IgD-negative memory B cell (primary cell): Measurements from ENCODE around the gene SMARCA2. TPM values are rescaled to one million over a fixed set of nuclear protein-coding genes. Genes with fewer than 3 reads are reported as not detected.

Source experiments
- H3K27ac Mint-ChIP-seq, 3 donors: one replicate each; pipeline ENCODE4 v1.8.0; 2020 to 2022; ENCODE audit warnings: mild to moderate bottlenecking in 3 of 3, mixed read lengths in 3 of 3, moderate library complexity in 1 of 3
- H3K27me3 Mint-ChIP-seq: one replicate; pipeline ENCODE4 v1.8.0; 2021; ENCODE audit warnings: mixed read lengths
- H3K36me3 Mint-ChIP-seq: one replicate; pipeline ENCODE4 v1.8.0; 2020; ENCODE audit warnings: mild to moderate bottlenecking, mixed read lengths
- H3K4me1 Mint-ChIP-seq, 3 donors: one replicate each; pipeline ENCODE4 v1.8.0; 2020 to 2022; ENCODE audit warnings: mixed read lengths in 3 of 3, mild to moderate bottlenecking in 1 of 3
- H3K4me3 Mint-ChIP-seq, 4 donors: one replicate each; pipeline ENCODE4 v1.8.0; 2020 to 2022; ENCODE audit warnings: mild to moderate bottlenecking in 4 of 4, mixed read lengths in 4 of 4, moderate library complexity in 3 of 4
- H3K9me3 Mint-ChIP-seq, 3 donors: one replicate each; pipeline ENCODE4 v1.8.0; 2020 to 2021; ENCODE audit warnings: mixed read lengths in 3 of 3, mild to moderate bottlenecking in 1 of 3
- polyA plus RNA-seq: library from polyadenylated mRNA; unstranded; fragments of 300-500 nt; fragmentation: Illumina TruSeq; gene quantifications from one replicate; pipeline ENCODE4 v1.2.3, GENCODE V29; 2021

The SMARCA2 gene
- polyA plus RNA-seq, 1 donor from 2014 or later, result 24.9 TPM

GRCh38 chr9:2083479-2083878, 68.3 kb downstream of the SMARCA2 start:
- Mint-ChIP-seq H3K27ac (peak overlapping the region in 1 of 3 donors; percentile 37), H3K4me1 (peaks cover 5 to 9% (median 6%) of the 10 kb centered on the region in 3 donors), H3K27me3 (no peaks in the 10 kb centered on the region), H3K9me3 (no peaks in the 10 kb centered on the region), H3K4me3 (no peak overlapping the region), H3K36me3 (no peaks in the 10 kb centered on the region)

- H3K36me3 Mint-ChIP-seq, result no peaks in the 10 kb centered on the region
- H3K9me3 Mint-ChIP-seq, result no peaks in the 10 kb centered on the region
- H3K27me3 Mint-ChIP-seq, result no peaks in the 10 kb centered on the region
- peaks cover 6 to 9% (median 6%) of the 10 kb centered on the region in 3 donors for H3K4me1 Mint-ChIP-seq
- no peak overlapping the region for H3K27ac Mint-ChIP-seq
- no peak overlapping the region for H3K4me3 Mint-ChIP-seq
Observed at GRCh38 chr9:2085716-2086115, 70.6 kb downstream of the SMARCA2 start.

GRCh38 chr9:2086116-2086515, 71.0 kb downstream of the SMARCA2 start:
- H3K36me3 Mint-ChIP-seq, result peaks cover 1% of the 10 kb centered on the region
- peaks cover 6 to 10% (median 6%) of the 10 kb centered on the region in 3 donors for H3K4me1 Mint-ChIP-seq
- H3K4me3 Mint-ChIP-seq, result no peak overlapping the region
- H3K9me3 Mint-ChIP-seq, result no peaks in the 10 kb centered on the region
- H3K27ac Mint-ChIP-seq, result peak overlapping the region in 1 of 3 donors; percentile 6
- no peaks in the 10 kb centered on the region for H3K27me3 Mint-ChIP-seq

GRCh38 chr9:2086971-2087370, 71.8 kb downstream of the SMARCA2 start:
- Mint-ChIP-seq H3K27ac (no peak overlapping the region), H3K27me3 (no peaks in the 10 kb centered on the region), H3K4me3 (no peak overlapping the region), H3K4me1 (peaks cover 6 to 11% (median 6%) of the 10 kb centered on the region in 3 donors), H3K36me3 (peaks cover 3% of the 10 kb centered on the region), H3K9me3 (no peaks in the 10 kb centered on the region)

DNA sequence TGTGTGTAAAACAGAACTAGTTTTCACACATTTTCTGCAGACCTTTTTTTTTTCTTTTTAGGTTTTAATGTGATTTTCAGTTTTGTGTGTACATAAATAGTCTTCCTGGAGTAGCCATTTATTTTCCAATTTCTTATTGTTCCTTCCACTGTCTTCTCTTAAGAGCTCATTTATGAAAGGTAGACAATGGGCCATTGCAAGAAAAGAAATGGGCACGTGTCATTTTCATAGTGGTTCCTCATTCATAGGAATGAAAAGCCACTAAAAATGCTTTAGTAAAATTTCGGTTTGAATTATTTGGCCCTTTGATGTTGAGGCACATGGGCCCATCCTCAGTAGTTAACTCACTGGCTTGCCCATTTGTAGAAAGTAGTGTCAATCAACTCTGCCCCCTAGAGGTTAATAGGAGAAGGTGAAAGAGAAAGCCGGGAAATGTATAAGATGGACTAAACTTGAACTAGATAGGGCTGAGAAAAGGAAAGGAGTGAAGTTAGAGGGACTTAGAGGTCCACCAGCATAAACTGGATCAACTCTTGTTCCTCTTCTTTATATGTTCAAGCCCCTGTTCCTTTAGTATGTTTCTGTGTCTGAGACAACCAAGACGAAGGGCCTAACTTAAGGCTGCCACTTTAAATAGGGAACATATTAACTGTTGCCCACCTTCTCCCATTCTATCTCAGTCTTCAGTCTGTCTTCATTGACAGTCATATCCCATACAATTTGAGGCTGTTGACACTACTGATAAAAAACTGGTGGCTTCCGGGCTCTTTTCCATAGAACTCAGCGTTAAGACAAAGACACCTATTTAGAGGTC, 72.6 kb downstream of the SMARCA2 start:
- Mint-ChIP-seq H3K27ac (no peak overlapping the region), H3K4me1 (peaks cover 6 to 11% (median 10%) of the 10 kb centered on the region in 3 donors), H3K9me3 (no peaks in the 10 kb centered on the region), H3K27me3 (no peaks in the 10 kb centered on the region), H3K4me3 (no peak overlapping the region), H3K36me3 (peaks cover 3% of the 10 kb centered on the region)

- Mint-ChIP-seq H3K4me3 (no peak overlapping the region), H3K27ac (no peak overlapping the region), H3K9me3 (no peaks in the 10 kb centered on the region), H3K36me3 (peaks cover 8% of the 10 kb centered on the region), H3K4me1 (peaks cover 1 to 4% (median 2%) of the 10 kb centered on the region in 3 donors), H3K27me3 (no peaks in the 10 kb centered on the region)
Observed at GRCh38 chr9:2093920-2094597, 78.9 kb downstream of the SMARCA2 start.

- Mint-ChIP-seq H3K4me3 (no peak overlapping the region), H3K27me3 (no peaks in the 10 kb centered on the region), H3K36me3 (peaks cover 19% of the 10 kb centered on the region), H3K4me1 (peaks cover 0 to 4% (median 0%) of the 10 kb centered on the region in 3 donors), H3K9me3 (peaks cover 0 to 3% (median 0%) of the 10 kb centered on the region in 3 donors), H3K27ac (peak overlapping the region in 1 of 3 donors; percentile 67)
Observed at GRCh38 chr9:2096376-2096970, 81.3 kb downstream of the SMARCA2 start.

GRCh38 chr9:2106666-2107065, 91.5 kb downstream of the SMARCA2 start:
- Mint-ChIP-seq H3K27ac (no peak overlapping the region), H3K9me3 (no peaks in the 10 kb centered on the region), H3K4me1 (peaks cover 0 to 2% (median 0%) of the 10 kb centered on the region in 3 donors), H3K27me3 (no peaks in the 10 kb centered on the region), H3K36me3 (peaks cover 8% of the 10 kb centered on the region), H3K4me3 (no peak overlapping the region)

DNA sequence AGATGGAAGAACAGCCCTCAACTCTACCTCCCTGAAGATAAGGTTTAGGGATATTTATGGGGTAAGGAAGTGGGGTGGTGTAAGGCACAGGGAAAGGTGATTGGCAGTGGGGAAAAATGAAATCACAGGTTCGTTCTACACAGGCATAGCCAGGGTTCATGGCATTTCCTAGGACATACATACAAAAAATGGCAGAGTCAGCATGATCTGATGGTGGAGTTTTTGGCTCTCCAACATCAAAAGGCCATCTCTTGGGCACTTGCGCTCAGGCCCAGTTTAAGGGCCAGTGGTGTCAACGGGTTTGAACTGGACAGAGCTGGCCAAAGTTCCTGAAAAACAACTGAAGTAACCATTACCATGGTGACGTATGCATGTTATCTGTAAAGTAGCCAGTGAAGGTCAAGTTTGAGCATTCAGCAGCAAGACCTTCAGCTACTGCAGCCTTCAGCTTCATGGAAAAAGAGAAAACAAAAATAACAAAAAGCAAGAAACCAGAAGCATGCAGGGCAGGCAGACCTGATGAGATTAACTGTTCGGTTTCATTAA, 92.8 kb downstream of the SMARCA2 start:
- Mint-ChIP-seq H3K9me3 (no peaks in the 10 kb centered on the region), H3K27ac (no peak overlapping the region), H3K4me1 (peaks cover 0 to 2% (median 0%) of the 10 kb centered on the region in 3 donors), H3K27me3 (no peaks in the 10 kb centered on the region), H3K4me3 (no peak overlapping the region), H3K36me3 (peaks cover 6% of the 10 kb centered on the region)

DNA sequence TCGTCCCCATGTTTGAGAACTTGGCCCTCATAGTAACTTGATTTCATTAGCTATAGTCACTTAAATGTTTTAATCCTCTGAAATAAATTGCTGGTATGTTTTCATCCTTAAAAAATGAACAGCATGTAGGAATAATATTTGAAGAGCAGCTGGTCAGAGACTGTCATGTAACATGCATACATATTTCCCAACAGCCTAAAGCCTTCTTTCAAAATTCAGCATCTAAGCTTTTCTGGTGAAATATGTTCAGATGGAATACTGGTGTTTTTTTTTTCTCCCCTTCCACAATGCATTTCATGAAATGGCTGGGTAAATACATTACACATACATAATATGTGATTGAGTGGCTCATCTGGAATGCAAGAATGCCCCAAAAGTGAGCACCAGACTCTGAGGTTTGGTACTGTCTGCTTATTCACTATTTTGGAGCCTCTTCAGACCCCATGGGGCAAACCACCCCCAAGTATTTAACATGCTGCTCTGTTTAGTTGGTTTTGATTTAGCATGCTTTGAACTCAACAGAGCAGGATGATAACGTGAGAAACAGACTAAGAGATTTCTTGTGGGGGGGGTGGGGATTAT, 94.0 kb downstream of the SMARCA2 start:
- Mint-ChIP-seq H3K9me3 (no peaks in the 10 kb centered on the region), H3K4me1 (peaks cover 0 to 2% (median 0%) of the 10 kb centered on the region in 3 donors), H3K27me3 (no peaks in the 10 kb centered on the region), H3K27ac (no peak overlapping the region), H3K36me3 (peaks cover 6% of the 10 kb centered on the region), H3K4me3 (no peak overlapping the region)

GRCh38 chr9:2110036-2110435, 94.9 kb downstream of the SMARCA2 start:
- Mint-ChIP-seq H3K4me1 (peaks cover 0 to 2% (median 0%) of the 10 kb centered on the region in 3 donors), H3K27ac (no peak overlapping the region), H3K9me3 (no peaks in the 10 kb centered on the region), H3K27me3 (no peaks in the 10 kb centered on the region), H3K36me3 (peaks cover 6% of the 10 kb centered on the region), H3K4me3 (no peak overlapping the region)

DNA sequence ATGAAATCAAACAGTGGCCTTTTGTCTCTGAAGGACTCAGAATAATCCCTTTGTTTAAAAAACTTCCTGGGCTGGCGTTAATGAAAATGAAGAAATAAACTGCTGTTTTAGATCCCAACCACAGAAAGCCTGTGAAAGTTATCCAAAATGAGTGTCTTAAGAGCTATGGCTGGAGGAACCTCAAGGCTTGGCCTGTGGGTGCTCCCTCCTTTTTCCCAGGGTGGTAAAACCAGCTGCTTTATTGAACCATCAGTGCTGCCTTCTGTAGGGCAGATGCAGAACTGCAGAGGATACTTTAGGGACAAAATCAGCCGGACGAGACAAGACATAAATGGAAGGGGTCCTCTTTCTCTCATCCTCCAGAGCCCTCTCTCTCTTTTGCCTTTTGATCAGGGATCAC, 100.9 kb downstream of the SMARCA2 start:
- Mint-ChIP-seq H3K4me3 (no peak overlapping the region), H3K27ac (peak overlapping the region in 1 of 3 donors; percentile 35), H3K4me1 (no peaks in the 10 kb centered on the region), H3K27me3 (no peaks in the 10 kb centered on the region), H3K9me3 (no peaks in the 10 kb centered on the region), H3K36me3 (peaks cover 2% of the 10 kb centered on the region)

DNA sequence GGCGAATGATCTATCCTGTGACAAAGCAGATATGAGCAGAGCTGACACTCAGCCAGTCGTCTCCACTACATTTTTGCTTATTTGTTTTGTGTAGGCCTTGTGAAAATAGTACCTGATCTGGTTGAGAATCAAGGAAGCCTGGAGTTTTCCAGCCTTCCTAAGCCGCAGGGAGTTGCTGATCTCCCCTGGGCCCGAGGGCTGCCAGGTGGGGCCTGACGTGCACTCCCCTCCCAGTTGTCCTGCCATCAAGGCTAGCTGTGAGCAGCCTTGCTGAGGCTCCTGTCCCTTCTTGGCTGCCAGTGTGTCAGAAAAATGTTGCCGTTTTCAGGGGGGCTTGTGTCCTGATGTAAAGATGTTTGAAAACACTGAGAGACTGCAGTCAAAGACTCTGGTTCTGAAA, 102.4 kb downstream of the SMARCA2 start:
- Mint-ChIP-seq H3K4me1 (peaks cover 0 to 2% (median 0%) of the 10 kb centered on the region in 3 donors), H3K9me3 (no peaks in the 10 kb centered on the region), H3K36me3 (peaks cover 2% of the 10 kb centered on the region), H3K4me3 (no peak overlapping the region), H3K27ac (no peak overlapping the region), H3K27me3 (no peaks in the 10 kb centered on the region)

- Mint-ChIP-seq H3K4me1 (peaks cover 0 to 9% (median 4%) of the 10 kb centered on the region in 3 donors), H3K36me3 (peaks cover 2% of the 10 kb centered on the region), H3K27ac (no peak overlapping the region), H3K9me3 (no peaks in the 10 kb centered on the region), H3K27me3 (no peaks in the 10 kb centered on the region), H3K4me3 (no peak overlapping the region)
Observed at GRCh38 chr9:2119566-2119965, 104.4 kb downstream of the SMARCA2 start.
